Naive B cell (primary cell): ENCODE measurements around the gene IL1RAPL1. TPM values are rescaled to one million over a fixed set of nuclear protein-coding genes. Genes with fewer than 3 reads are reported as not detected.
"Not testable (repeated sequence)": the region's sequence is repeated elsewhere in the genome, so short reads cannot be mapped to it uniquely, and the experiment has no call there.

ENCODE experiments used
- ATAC-seq, 2 donors: fragments of 150-1000 bp; cut with Tn5 transposase; 2 replicates each; pipeline ENCODE4 v1.10.0; 2021; ENCODE audit warnings: low read depth in 2 of 2, mild to moderate bottlenecking in 2 of 2, moderate library complexity in 2 of 2
- DNase-seq: peaks from one replicate; pipeline ENCODE4 v3.0.0; 2022
- H3K27ac Mint-ChIP-seq, 6 donors: one replicate each; pipeline ENCODE4 v1.8.0; 2020 to 2022; ENCODE audit warnings: mild to moderate bottlenecking in 6 of 6, mixed read lengths in 6 of 6, moderate library complexity in 5 of 6, inconsistent platforms in 2 of 6
- H3K27me3 Mint-ChIP-seq, 3 donors: one replicate each; pipeline ENCODE4 v1.8.0; 2021 to 2022; ENCODE audit warnings: mixed read lengths in 3 of 3, mild to moderate bottlenecking in 1 of 3
- H3K36me3 Mint-ChIP-seq, 2 donors: one replicate each; pipeline ENCODE4 v1.8.0; 2020 to 2022; ENCODE audit warnings: mixed read lengths in 2 of 2, inconsistent platforms in 1 of 2, mild to moderate bottlenecking in 1 of 2
- H3K4me1 Mint-ChIP-seq, 3 donors: one replicate each; pipeline ENCODE4 v1.8.0; 2020 to 2022; ENCODE audit warnings: mixed read lengths in 3 of 3, inconsistent platforms in 1 of 3, mild to moderate bottlenecking in 1 of 3, moderate library complexity in 1 of 3
- H3K4me3 Mint-ChIP-seq, 8 donors: one replicate each; pipeline ENCODE4 v1.8.0; 2020 to 2022; ENCODE audit warnings: mild to moderate bottlenecking in 8 of 8, mixed read lengths in 8 of 8, moderate library complexity in 8 of 8, inconsistent platforms in 2 of 8
- H3K9me3 Mint-ChIP-seq, 7 donors: one replicate each; pipeline ENCODE4 v1.8.0; 2020 to 2022; ENCODE audit warnings: mixed read lengths in 7 of 7, mild to moderate bottlenecking in 5 of 7, inconsistent platforms in 2 of 7, moderate library complexity in 1 of 7
- polyA plus RNA-seq, 6 donors: library from polyadenylated mRNA; unstranded; fragments of 300-500 nt; fragmentation: Illumina TruSeq; gene quantifications; one replicate each; pipeline ENCODE4 v1.2.3, GENCODE V29; 2021; ENCODE audit warnings: low read depth in 6 of 6

IL1RAPL1 gene
- polyA plus RNA-seq, 6 donors from 2014 or later = not detected

- H3K36me3 Mint-ChIP-seq = no peaks in the 10 kb centered on the region
- ATAC-seq = no peak
- H3K27ac Mint-ChIP-seq = no peak overlapping the region
- H3K4me1 Mint-ChIP-seq = no peaks in the 10 kb centered on the region
- no peak for DNase-seq
- no peak overlapping the region for H3K4me3 Mint-ChIP-seq
- H3K9me3 Mint-ChIP-seq = peaks cover 0 to 14% (median 6%) of the 10 kb centered on the region in 7 donors
- no peaks in the 10 kb centered on the region for H3K27me3 Mint-ChIP-seq
These were observed 165.1 kb downstream of the IL1RAPL1 start for GRCh38 chrX:28752330-28752729.

GRCh38 chrX:28756175-28756574 lies 168.9 kb downstream of the IL1RAPL1 start:
- Mint-ChIP-seq H3K36me3 (no peaks in the 10 kb centered on the region), H3K4me1 (no peaks in the 10 kb centered on the region), H3K9me3 (peaks cover 0 to 13% (median 3%) of the 10 kb centered on the region in 7 donors), H3K4me3 (no peak overlapping the region), H3K27ac (no peak overlapping the region), H3K27me3 (no peaks in the 10 kb centered on the region)
- DNase-seq = no peak
- ATAC-seq = no peak

GRCh38 chrX:28756647-28757046 lies 169.4 kb downstream of the IL1RAPL1 start:
- no peak overlapping the region for H3K27ac Mint-ChIP-seq
- no peaks in the 10 kb centered on the region for H3K27me3 Mint-ChIP-seq
- no peaks in the 10 kb centered on the region for H3K4me1 Mint-ChIP-seq

GRCh38 chrX:28757290-28757689 lies 170.0 kb downstream of the IL1RAPL1 start:
- H3K27me3 Mint-ChIP-seq = no peaks in the 10 kb centered on the region
- H3K9me3 Mint-ChIP-seq = peaks cover 0 to 16% (median 3%) of the 10 kb centered on the region in 7 donors
- H3K27ac Mint-ChIP-seq = no peak overlapping the region
- DNase-seq (no peak), ATAC-seq (no peak)
- no peaks in the 10 kb centered on the region for H3K36me3 Mint-ChIP-seq
- H3K4me1 Mint-ChIP-seq = no peaks in the 10 kb centered on the region
- H3K4me3 Mint-ChIP-seq = no peak overlapping the region

More at GRCh38 chrX:28756647-28757046, 169.4 kb downstream of the IL1RAPL1 start:
- Mint-ChIP-seq H3K9me3 (peaks cover 0 to 16% (median 3%) of the 10 kb centered on the region in 7 donors), H3K36me3 (no peaks in the 10 kb centered on the region), H3K4me3 (no peak overlapping the region)
- no peak for DNase-seq
- no peak for ATAC-seq

- not testable (repeated sequence) for ATAC-seq, H3K4me1 Mint-ChIP-seq, H3K36me3 Mint-ChIP-seq, H3K27me3 Mint-ChIP-seq, H3K27ac Mint-ChIP-seq, DNase-seq, H3K4me3 Mint-ChIP-seq
- H3K9me3 Mint-ChIP-seq = peaks cover 0 to 11% (median 4%) of the 10 kb centered on the region in 7 donors
These were observed 179.3 kb downstream of the IL1RAPL1 start for GRCh38 chrX:28766561-28766960.

- H3K4me1 Mint-ChIP-seq = no peaks in the 10 kb centered on the region
- H3K9me3 Mint-ChIP-seq = peaks cover 0 to 4% (median 0%) of the 10 kb centered on the region in 7 donors
- no peak overlapping the region for H3K4me3 Mint-ChIP-seq
- ATAC-seq (no peak), DNase-seq (no peak)
- H3K36me3 Mint-ChIP-seq = no peaks in the 10 kb centered on the region
- H3K27me3 Mint-ChIP-seq = no peaks in the 10 kb centered on the region
- no peak overlapping the region for H3K27ac Mint-ChIP-seq
These were observed 186.6 kb downstream of the IL1RAPL1 start for GRCh38 chrX:28773807-28774206.

- Mint-ChIP-seq H3K9me3 (peaks cover 0 to 9% (median 0%) of the 10 kb centered on the region in 7 donors), H3K27ac (no peak overlapping the region), H3K36me3 (no peaks in the 10 kb centered on the region), H3K27me3 (no peaks in the 10 kb centered on the region), H3K4me3 (no peak overlapping the region), H3K4me1 (no peaks in the 10 kb centered on the region)
- DNase-seq (no peak), ATAC-seq (no peak)
These were observed 200.0 kb downstream of the IL1RAPL1 start for GRCh38 chrX:28787206-28787605.

- H3K27ac Mint-ChIP-seq, H3K36me3 Mint-ChIP-seq, ATAC-seq, DNase-seq, H3K27me3 Mint-ChIP-seq, H3K4me3 Mint-ChIP-seq, H3K4me1 Mint-ChIP-seq: not testable (repeated sequence)
- H3K9me3 Mint-ChIP-seq = peaks cover 2 to 24% (median 7%) of the 10 kb centered on the region in 7 donors
These were observed 213.4 kb downstream of the IL1RAPL1 start for GRCh38 chrX:28800671-28801070.

- no peak overlapping the region for H3K4me3 Mint-ChIP-seq
- H3K4me1 Mint-ChIP-seq = no peaks in the 10 kb centered on the region
- H3K36me3 Mint-ChIP-seq = peaks cover 0 to 2% of the 10 kb centered on the region in 2 donors
- no peaks in the 10 kb centered on the region for H3K27me3 Mint-ChIP-seq
- no peak overlapping the region for H3K27ac Mint-ChIP-seq
- H3K9me3 Mint-ChIP-seq = peaks cover 0 to 11% (median 3%) of the 10 kb centered on the region in 7 donors
- DNase-seq (no peak), ATAC-seq (no peak)
These were observed 215.4 kb downstream of the IL1RAPL1 start for GRCh38 chrX:28802625-28803024.

- no peaks in the 10 kb centered on the region for H3K4me1 Mint-ChIP-seq
- DNase-seq (no peak), ATAC-seq (no peak)
- no peaks in the 10 kb centered on the region for H3K36me3 Mint-ChIP-seq
- H3K4me3 Mint-ChIP-seq = no peak overlapping the region
- H3K9me3 Mint-ChIP-seq = no peaks in the 10 kb centered on the region
- H3K27ac Mint-ChIP-seq = no peak overlapping the region
- no peaks in the 10 kb centered on the region for H3K27me3 Mint-ChIP-seq
These were observed 248.7 kb downstream of the IL1RAPL1 start for GRCh38 chrX:28835991-28836390.

- H3K36me3 Mint-ChIP-seq = no peaks in the 10 kb centered on the region
- H3K9me3 Mint-ChIP-seq = peaks cover 0 to 6% (median 2%) of the 10 kb centered on the region in 7 donors
- no peaks in the 10 kb centered on the region for H3K4me1 Mint-ChIP-seq
- H3K4me3 Mint-ChIP-seq = no peak overlapping the region
- no peak overlapping the region for H3K27ac Mint-ChIP-seq
- ATAC-seq (no peak), DNase-seq (no peak)
- no peaks in the 10 kb centered on the region for H3K27me3 Mint-ChIP-seq
These were observed 256.6 kb downstream of the IL1RAPL1 start for GRCh38 chrX:28843817-28844216.

GRCh38 chrX:28847423-28847822 lies 260.2 kb downstream of the IL1RAPL1 start:
- H3K4me1 Mint-ChIP-seq = no peaks in the 10 kb centered on the region
- H3K27me3 Mint-ChIP-seq = no peaks in the 10 kb centered on the region

GRCh38 chrX:28848707-28849106 lies 261.5 kb downstream of the IL1RAPL1 start:
- DNase-seq (no peak), ATAC-seq (no peak)
- H3K4me3 Mint-ChIP-seq = no peak overlapping the region
- H3K27me3 Mint-ChIP-seq = no peaks in the 10 kb centered on the region
- no peaks in the 10 kb centered on the region for H3K4me1 Mint-ChIP-seq
- H3K27ac Mint-ChIP-seq = no peak overlapping the region
- peaks cover 0 to 6% (median 2%) of the 10 kb centered on the region in 7 donors for H3K9me3 Mint-ChIP-seq
- peaks cover 0 to under 1% of the 10 kb centered on the region in 2 donors for H3K36me3 Mint-ChIP-seq

More at GRCh38 chrX:28847423-28847822, 260.2 kb downstream of the IL1RAPL1 start:
- no peak for DNase-seq
- Mint-ChIP-seq H3K9me3 (peaks cover 0 to 6% (median 2%) of the 10 kb centered on the region in 7 donors), H3K4me3 (no peak overlapping the region), H3K27ac (no peak overlapping the region), H3K36me3 (no peaks in the 10 kb centered on the region)
- ATAC-seq = no peak

- Mint-ChIP-seq H3K4me1 (no peaks in the 10 kb centered on the region), H3K4me3 (no peak overlapping the region), H3K27me3 (no peaks in the 10 kb centered on the region), H3K27ac (no peak overlapping the region), H3K9me3 (peaks cover 4 to 24% (median 5%) of the 10 kb centered on the region in 7 donors), H3K36me3 (peaks cover 0 to 8% of the 10 kb centered on the region in 2 donors)
- DNase-seq (no peak), ATAC-seq (no peak)
These were observed 263.7 kb downstream of the IL1RAPL1 start for GRCh38 chrX:28850955-28851354.

GRCh38 chrX:28851871-28852270 lies 264.6 kb downstream of the IL1RAPL1 start:
- Mint-ChIP-seq H3K27ac (no peak overlapping the region), H3K4me3 (no peak overlapping the region), H3K4me1 (no peaks in the 10 kb centered on the region), H3K27me3 (no peaks in the 10 kb centered on the region), H3K36me3 (peaks cover 0 to 8% of the 10 kb centered on the region in 2 donors), H3K9me3 (peaks cover 3 to 30% (median 9%) of the 10 kb centered on the region in 7 donors)
- no peak for ATAC-seq
- DNase-seq = no peak
